SHP77 treated with DMSO at 0.1 percent for 48 hours (cell line): Measurements from ENCODE around the gene NPW.
"Not testable (repeated sequence)": the region's sequence is repeated elsewhere in the genome, so short reads cannot be mapped to it uniquely, and the experiment has no call there.

ENCODE experiments used
- DNase-seq: peaks from one replicate; lab custom pipeline; 2025; lab: John Stamatoyannopoulos, UW

NPW gene

GRCh38 chr16:2023092-2024031 lies 3.8 kb downstream of the NPW start:
- peak; percentile 40 for DNase-seq

- DNase-seq, result no peak
Measured at GRCh38 chr16:2024032-2024420, 4.4 kb downstream of the NPW start.

DNA sequence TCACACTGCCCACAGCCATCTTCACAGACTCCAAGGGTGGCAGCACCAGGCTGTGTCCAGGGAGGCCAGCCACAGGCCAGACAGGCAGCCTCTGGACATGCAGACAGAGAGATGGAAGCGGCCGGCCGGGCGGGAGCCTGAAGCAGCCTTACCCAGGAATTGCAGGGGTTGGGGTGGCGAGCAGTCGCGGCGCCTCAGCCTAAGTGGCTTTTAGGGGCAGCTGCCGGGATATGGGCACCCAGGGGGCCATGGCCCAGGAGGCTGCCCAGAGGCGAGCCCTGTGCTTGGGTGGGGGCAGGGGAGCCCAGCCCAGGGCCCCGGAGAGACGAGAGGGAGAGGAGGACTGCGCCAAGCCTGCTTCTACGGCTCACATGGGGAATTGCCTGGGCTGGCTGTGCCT lies 5.7 kb downstream of the NPW start:
- DNase-seq, result no peak

GRCh38 chr16:2025878-2026460 lies 6.4 kb downstream of the NPW start:
- DNase-seq, result no peak

GRCh38 chr16:2026461-2027023 lies 7.0 kb downstream of the NPW start, which contains the start of gene NHERF2:
Gene NHERF2 (plus strand): TSS chr16:2026902. CDS start chr16:2027006, 104 bp downstream.
- no peak for DNase-seq

GRCh38 chr16:2027024-2028010 lies 7.7 kb downstream of the NPW start:
- no peak for DNase-seq

GRCh38 chr16:2028146-2028545 lies 8.6 kb downstream of the NPW start:
- DNase-seq, result no peak

GRCh38 chr16:2028620-2029220 lies 9.1 kb downstream of the NPW start:
- DNase-seq, result no peak

DNA sequence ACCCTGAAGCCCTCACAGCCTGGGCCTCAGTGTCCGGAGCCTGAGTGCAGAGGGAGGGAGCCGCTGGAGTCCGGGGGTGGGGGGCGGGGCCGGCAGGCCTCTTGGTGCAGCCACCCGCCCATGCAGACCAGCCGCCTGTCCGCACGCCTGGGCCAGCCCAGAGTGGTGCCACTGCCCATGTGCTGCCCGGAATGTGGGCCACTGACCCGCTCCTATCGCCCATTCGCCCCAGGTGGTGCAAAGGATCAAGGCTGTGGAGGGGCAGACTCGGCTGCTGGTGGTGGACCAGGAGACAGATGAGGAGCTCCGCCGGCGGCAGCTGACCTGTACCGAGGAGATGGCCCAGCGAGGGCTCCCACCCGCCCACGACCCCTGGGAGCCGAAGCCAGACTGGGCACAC lies 9.8 kb downstream of the NPW start:
- no peak for DNase-seq

GRCh38 chr16:2030036-2030435 lies 10.5 kb downstream of the NPW start:
- no peak for DNase-seq

DNA sequence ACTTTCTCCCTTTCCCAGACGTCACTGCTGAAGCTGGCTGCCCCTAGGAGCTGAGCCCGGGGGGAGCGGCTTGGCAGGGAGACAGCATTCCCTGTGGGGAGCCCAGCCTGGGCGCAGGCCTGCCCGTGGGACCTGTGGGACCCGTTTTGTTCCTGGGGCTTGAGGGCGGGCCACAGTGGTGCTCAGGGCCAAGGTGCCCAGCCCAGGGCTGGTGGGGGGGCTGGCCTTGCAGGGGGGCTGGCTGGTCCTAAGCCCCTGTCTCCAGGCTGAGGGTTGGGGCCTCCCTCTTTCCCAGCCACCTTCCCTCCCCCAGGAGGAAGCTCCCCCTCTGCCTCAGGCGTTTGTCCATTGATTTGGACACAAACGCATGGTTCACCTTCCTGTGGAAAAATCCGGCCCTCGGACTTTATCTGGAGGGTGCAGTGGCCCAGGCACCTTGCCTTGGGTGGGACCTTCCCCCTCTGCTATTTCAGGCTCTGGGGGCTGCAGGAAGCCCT lies 11.5 kb downstream of the NPW start:
- DNase-seq, result no peak

DNA sequence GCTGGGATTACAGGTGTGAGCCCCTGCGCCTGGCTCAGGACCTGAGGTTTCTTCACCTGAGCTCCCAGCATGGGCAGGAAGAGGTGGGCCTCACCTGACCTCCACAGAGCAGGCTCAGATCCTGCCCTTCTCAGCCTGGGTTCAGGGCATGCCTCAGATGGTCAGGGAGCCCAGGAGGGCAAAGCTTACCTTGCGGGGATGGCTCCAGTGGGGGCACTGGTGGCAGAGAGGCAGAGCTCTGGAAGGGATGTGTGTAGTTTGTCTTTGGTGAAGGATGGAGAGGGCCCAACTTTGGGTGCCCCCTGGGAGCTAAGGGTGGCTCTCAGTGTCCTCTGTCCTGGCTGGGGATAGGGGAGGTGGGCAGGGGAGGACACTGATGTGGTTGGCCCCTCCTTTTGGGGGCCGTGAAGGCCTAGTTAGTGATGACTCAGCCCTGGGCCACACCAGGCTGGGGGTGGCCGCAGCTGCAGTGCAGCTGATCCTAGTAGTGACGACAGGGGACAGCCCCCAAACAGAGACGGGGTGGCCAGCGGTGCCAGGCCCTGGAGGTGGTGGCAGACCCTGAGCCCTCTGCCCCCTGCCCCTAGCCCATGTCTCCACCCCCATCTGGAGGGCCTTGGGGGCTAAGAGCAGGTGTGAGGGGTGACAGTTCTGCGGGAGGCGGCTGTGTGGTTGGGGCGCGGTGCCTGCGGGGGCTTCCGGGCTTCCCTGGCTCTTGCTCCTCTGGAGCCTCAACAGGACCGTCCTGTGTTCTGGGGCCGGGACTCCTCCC lies 12.9 kb downstream of the NPW start:
- no peak for DNase-seq

- DNase-seq, result no peak
Measured at GRCh38 chr16:2033057-2033908, 13.7 kb downstream of the NPW start.

- not testable (repeated sequence) for DNase-seq
Measured at GRCh38 chr16:2033909-2034695, 14.5 kb downstream of the NPW start.

DNA sequence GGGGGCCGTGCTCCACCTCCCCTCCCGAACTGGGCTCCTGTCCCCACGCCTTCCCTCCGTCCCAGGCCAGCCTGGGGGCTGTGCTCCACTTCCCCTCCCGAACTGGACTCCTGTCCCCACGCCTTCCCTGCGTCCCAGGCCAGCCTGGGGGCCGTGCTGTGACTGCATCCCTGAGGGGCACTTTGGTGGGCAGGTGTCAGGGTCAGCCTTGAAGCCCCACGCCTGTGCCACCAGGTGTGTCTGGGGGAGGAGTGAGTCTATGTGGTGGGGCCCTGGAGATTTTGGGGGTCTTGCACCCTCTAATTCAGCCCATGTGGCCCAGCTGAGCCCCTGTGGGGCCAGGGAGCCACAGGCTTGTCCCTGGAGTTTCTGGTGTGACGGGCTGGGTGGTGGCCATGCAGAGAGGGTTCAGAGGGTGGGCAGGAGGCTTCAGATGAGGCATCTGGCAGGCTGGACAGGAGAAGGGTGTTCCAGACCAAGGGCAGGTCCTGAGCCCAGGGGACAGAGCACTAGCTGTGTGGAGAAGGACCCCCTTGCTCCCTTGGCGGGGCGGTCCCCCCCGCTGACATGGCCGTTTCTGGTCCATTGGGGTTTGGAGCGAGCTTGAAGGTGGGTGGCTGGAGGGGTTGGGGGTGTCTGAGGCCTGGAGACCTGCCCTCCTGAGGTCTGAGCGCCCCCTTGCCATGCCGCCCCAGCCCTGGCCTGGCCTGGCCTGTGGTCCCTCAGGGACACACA lies 15.3 kb downstream of the NPW start:
- DNase-seq, result no peak

- DNase-seq, result peak; percentile 33
Measured at GRCh38 chr16:2035431-2036199, 16.0 kb downstream of the NPW start.
